IPS-20b (cell line): ENCODE data around the gene SERPINB1.

Source experiments
- H3K27ac ChIP-seq: one replicate; pipeline ENCODE4 v1.5.1; 2013; ENCODE audit warnings: low read length
- H3K27me3 ChIP-seq: 2 replicates; pipeline ENCODE4 v1.6.1; 2013; ENCODE audit warnings: mild to moderate bottlenecking, low read length, inconsistent platforms; ENCODE audit not compliant: insufficient read depth
- H3K36me3 ChIP-seq: 2 replicates; pipeline ENCODE4 v1.6.1; 2013; ENCODE audit warnings: low read depth, mild to moderate bottlenecking, inconsistent platforms, low read length, moderate library complexity; ENCODE audit not compliant: insufficient read depth
- H3K4me1 ChIP-seq: 2 replicates; pipeline ENCODE4 v1.6.1; 2013; ENCODE audit warnings: mild to moderate bottlenecking, control low read depth, inconsistent platforms, low read length, moderate library complexity; ENCODE audit not compliant: insufficient read depth
- H3K4me3 ChIP-seq: 2 replicates; pipeline ENCODE4 v1.5.1; 2013; ENCODE audit warnings: mild to moderate bottlenecking, low read length, inconsistent platforms
- H3K9ac ChIP-seq: 2 replicates; pipeline ENCODE4 v1.6.1; 2013; ENCODE audit warnings: low read depth, mild to moderate bottlenecking, inconsistent platforms, low read length, moderate library complexity
- H3K9me3 ChIP-seq: 2 replicates; pipeline ENCODE4 v1.6.1; 2013; ENCODE audit warnings: mild to moderate bottlenecking, low read depth, low read length, inconsistent platforms; ENCODE audit not compliant: insufficient read depth

SERPINB1 gene

DNA sequence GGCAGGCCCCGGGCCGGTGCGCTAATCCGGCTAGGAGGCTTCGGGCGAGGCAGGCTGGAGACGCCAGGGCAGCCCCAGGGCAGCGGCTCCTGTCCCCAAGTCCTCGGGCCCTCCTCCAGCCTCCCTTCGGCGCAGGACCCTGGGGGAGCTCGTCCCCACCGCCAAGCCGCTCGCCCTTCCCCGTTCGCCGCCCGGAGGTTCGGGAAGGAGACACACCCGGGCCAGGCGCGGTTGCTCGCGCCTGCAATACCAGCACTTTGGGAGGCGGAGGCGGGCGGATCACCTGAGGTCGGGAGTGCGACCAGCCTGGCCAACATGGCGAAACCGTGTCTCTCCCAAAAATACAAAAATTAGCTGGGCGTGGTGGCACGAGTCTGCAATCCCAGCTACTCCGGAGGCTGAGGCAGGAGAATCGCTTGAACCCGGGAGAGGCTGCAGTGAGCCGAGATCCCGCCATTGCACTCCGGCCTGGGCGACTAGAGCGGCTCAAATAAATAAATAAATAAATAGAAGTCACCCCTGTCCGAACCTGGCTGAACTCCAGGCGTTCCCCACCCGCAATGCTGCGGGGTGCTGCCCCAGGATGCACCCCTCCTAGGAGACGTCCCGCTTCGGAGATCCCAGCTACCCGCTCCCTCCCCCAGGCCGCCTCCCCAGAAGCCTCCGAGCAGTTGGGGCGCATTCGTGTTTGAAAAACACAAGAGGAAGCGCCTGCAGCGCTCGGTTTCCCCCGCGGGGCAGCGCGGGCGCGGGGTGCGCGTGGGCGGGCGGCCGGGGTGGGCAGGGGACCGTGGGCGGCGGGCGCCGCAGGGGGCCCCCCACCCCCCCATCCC is 33.9 kb upstream of the SERPINB1 start:
- Histone ChIP-seq H3K36me3 (no peaks in the 10 kb centered on the region), H3K27ac (peak overlapping the region; percentile 43), H3K4me1 (peaks cover 37% of the 10 kb centered on the region), H3K27me3 (peaks cover 17% of the 10 kb centered on the region), H3K9me3 (no peaks in the 10 kb centered on the region), H3K4me3 (peak overlapping the region; percentile 83), H3K9ac (peak overlapping the region; percentile 86)

DNA sequence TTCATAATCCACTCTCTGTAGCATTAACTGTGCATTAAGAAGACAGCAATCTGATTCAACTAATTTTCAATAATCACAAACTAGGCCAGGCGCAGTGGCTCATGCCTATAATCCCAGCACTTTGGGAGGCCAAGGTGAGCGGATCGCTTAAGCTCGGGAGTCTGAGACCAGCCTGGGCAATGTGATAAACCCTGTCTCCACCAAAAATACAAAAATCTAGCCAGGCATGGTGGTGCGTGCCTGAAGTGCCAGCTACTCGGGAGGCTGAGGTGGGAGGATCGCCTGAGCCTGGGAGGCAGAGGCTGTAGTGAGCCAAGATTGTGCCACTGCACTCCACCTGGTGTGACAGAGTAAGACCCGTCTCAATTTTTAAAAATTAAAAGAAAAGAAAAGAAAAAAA is 32.0 kb upstream of the SERPINB1 start:
- Histone ChIP-seq H3K27me3 (peaks cover 17% of the 10 kb centered on the region), H3K9me3 (no peaks in the 10 kb centered on the region), H3K27ac (no peak overlapping the region), H3K9ac (no peak overlapping the region), H3K4me1 (peaks cover 36% of the 10 kb centered on the region), H3K36me3 (no peaks in the 10 kb centered on the region), H3K4me3 (no peak overlapping the region)

DNA sequence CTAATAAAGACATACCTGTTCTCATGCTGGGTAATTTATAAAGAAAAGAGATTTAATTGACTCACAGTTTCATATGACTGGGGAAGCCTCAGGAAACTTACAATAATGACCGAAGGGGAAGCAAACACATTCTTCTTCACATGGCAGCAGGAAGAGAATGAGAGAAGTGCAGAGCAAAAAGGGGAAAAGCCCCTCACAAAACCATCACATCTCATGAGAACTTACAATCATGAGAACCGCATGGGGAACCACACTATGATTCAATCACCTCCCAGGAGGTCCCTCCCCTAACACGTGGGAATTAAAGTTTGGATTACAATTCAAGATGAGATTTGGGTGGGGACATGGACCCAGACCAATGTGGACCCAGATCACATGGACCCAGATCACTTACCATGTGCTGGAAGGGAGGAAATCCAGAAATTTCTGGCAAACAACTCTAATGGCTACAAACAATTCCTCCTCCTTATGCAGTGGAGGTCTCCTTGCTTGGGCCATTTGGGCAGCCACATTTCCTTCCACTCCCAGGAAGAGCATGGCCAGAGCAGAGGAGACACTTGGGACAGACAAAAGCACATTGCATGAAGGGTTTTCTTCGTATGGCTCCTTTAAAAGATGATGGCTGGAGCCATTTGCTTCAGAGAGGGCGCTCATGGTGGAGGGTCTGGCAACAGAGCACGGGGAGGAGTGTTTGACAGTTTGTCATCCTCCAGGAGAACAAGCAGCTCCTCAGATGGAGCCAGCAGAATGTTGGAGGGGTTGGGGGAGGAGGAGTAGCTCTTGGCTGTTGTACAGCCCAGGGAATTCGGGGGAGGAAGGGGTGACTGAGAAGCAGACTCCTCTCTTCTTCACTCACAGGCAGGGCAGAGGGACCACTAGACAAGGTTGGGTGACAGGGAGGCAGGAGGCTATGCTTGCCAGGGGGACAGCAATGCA is 31.0 kb upstream of the SERPINB1 start:
- Histone ChIP-seq H3K27ac (no peak overlapping the region), H3K9me3 (no peaks in the 10 kb centered on the region), H3K36me3 (no peaks in the 10 kb centered on the region), H3K4me1 (peaks cover 34% of the 10 kb centered on the region), H3K4me3 (no peak overlapping the region), H3K9ac (no peak overlapping the region), H3K27me3 (peaks cover 17% of the 10 kb centered on the region)

DNA sequence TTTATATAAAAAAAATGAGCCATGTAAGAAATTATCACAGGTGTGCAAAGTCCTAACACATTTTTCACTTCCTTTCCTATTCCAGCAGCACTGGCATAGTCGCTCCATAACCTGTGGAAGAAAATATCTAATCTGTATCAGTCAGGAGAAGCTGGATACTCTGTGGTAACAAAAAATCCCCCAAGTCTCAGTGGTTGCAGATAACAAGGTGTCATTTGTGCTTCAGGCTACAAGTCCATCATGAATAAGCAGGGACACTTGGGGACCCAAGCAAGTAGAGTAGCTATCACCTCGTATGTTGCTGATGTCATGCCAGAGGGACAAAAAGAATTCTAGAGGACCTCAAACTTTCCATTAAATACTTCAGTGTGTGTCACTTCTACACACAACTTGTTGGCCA is 30.3 kb upstream of the SERPINB1 start:
- H3K4me3 ChIP-seq, result no peak overlapping the region
- H3K27me3 ChIP-seq, result peaks cover 17% of the 10 kb centered on the region
- no peak overlapping the region for H3K27ac ChIP-seq
- peaks cover 29% of the 10 kb centered on the region for H3K4me1 ChIP-seq
- H3K9me3 ChIP-seq, result no peaks in the 10 kb centered on the region
- no peak overlapping the region for H3K9ac ChIP-seq
- no peaks in the 10 kb centered on the region for H3K36me3 ChIP-seq

DNA sequence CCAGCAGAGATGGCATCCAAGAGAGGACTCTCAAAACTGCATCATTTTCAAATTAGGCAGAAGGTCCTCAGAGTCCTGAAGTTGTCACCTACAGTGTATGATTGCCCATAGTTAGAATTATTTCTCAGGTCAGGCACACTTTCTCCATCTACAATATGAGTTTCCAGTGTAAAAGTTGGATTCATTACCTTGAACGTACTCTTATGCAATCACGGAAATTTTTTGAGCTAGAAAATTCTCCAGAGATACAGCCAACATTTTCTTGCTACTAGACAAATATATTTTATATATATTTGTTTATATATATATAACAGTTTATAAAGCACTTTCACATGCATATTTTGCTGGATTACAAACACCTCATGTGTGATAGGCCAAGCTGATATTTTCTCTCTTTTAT is 29.4 kb upstream of the SERPINB1 start:
- Histone ChIP-seq H3K4me3 (no peak overlapping the region), H3K9ac (no peak overlapping the region), H3K4me1 (peaks cover 30% of the 10 kb centered on the region), H3K9me3 (no peaks in the 10 kb centered on the region), H3K36me3 (no peaks in the 10 kb centered on the region), H3K27ac (no peak overlapping the region), H3K27me3 (peaks cover 8% of the 10 kb centered on the region)

DNA sequence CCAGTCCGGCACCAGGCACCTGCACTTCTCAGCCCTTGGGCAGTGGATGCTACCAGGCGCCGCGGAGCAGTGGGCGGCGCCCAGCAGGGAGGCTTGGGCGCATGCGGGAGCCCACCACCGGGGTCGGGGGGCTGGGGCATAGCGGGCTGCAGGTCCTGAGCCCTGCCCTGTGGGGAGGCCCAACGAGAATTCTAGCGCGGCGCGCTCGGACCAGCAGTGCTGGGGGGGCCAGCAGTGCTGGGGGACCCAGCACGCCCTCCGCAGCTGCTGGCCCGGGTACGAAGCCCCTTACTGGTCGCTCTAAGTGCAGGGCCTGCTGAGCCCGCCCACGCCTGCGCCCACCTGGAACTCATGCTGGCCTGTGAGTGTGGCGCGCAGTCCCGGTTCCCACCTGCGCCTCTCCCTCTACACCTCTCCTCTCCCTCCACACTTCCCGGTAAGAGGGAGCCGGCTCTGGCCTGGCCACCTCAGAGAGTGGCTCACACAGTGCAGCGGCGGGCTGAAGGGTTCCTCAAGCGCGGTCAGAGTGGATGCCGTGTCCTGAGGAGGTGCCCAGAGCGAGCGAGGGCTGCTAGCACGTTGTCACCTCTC is 28.5 kb upstream of the SERPINB1 start:
- Histone ChIP-seq H3K36me3 (no peaks in the 10 kb centered on the region), H3K27me3 (peaks cover 8% of the 10 kb centered on the region), H3K9ac (no peak overlapping the region)

DNA sequence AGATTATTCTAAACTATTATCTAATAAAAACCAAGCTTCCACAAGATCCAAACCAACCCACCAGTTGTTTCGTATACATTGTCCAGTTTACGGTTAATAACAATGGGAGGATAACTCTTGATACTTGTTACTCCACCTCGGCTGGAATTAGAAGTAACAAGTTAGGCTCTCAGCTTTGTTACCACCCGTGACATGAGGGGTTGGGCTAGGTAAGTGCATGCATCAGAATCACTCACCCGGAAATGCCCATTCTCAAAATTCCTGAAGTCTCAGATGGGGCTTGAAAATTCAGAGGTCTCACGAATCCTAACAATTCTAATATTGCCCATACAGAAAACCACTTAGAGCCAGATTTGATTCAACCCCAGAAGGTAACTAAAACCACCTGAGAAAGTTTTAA is 27.0 kb upstream of the SERPINB1 start:
- no peak overlapping the region for H3K4me3 ChIP-seq
- H3K36me3 ChIP-seq, result no peaks in the 10 kb centered on the region
- no peak overlapping the region for H3K27ac ChIP-seq
- H3K9ac ChIP-seq, result no peak overlapping the region
- H3K9me3 ChIP-seq, result no peaks in the 10 kb centered on the region
- no peaks in the 10 kb centered on the region; the same call in 1 of the 2 replicates for H3K27me3 ChIP-seq
- H3K4me1 ChIP-seq, result peaks cover 40% of the 10 kb centered on the region

More for the DNA sequence above, 28.5 kb upstream of the SERPINB1 start:
- no peaks in the 10 kb centered on the region for H3K9me3 ChIP-seq
- peaks cover 38% of the 10 kb centered on the region for H3K4me1 ChIP-seq
- no peak overlapping the region for H3K27ac ChIP-seq
- no peak overlapping the region for H3K4me3 ChIP-seq

DNA sequence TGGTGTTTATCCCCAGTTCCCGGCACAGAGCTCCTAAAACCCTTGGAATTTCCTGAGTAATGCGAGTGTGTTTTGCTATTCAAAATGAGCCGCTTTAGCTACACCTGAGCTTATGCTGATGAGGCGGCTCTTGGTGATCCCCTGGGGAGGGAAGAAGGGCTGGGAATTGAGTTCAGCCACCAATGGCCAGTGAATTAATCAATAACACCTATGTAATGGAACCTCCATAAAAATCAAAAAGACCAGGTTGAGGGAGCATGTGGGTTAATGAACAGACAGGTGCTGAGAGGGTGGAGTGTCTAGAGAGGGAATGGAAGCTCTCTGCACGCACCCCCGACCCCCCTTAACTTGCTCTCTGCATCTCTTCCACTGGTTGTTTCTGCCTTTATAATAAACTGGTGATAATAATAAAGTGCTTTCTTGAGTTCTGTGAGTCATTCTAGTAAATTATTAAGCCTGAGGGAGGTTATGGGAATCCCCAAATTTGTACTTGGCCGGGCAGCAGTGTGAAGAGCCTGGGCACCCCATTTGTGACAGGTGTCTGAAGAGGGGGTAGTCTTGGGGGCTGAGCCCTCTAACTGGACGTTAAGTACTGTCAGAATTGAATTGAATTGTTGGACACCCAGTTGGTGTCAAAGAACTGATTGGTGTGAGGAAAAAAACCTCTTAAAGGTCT is 24.6 kb upstream of the SERPINB1 start:
- H3K27ac ChIP-seq, result peak overlapping the region; percentile 72
- H3K4me3 ChIP-seq, result peak overlapping the region; percentile 47

DNA sequence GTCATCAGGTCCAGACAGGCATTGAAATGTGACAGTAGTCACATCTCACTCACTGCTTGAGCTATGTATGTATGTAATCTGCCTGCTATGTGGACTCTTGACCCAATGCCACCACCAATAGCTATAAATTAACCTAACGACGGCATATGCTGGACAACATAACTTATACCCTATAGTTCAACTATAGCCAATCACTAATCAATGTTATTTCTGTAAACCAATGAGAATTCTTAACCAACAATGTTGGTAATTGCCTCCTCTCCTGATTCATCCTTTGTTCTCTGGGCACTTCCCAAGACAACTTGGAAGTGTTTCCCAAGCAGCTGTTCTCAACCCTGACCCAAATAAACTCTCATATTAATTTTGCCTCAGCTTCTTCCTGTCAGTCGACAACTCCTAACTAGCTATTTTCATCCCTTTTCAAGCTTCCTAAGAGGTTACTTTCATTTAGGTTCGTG is 24.1 kb upstream of the SERPINB1 start:
- H3K4me3 ChIP-seq, result peak overlapping the region; percentile 47
- peak overlapping the region; percentile 51; the same call in 1 of the 2 replicates for H3K9ac ChIP-seq
- peaks cover 44% of the 10 kb centered on the region for H3K4me1 ChIP-seq
- H3K9me3 ChIP-seq, result no peaks in the 10 kb centered on the region
- no peaks in the 10 kb centered on the region for H3K36me3 ChIP-seq
- H3K27me3 ChIP-seq, result no peaks in the 10 kb centered on the region
- peak overlapping the region; percentile 72 for H3K27ac ChIP-seq

More for the DNA sequence above, 24.6 kb upstream of the SERPINB1 start:
- no peaks in the 10 kb centered on the region for H3K36me3 ChIP-seq
- H3K4me1 ChIP-seq, result peaks cover 46% of the 10 kb centered on the region
- peak overlapping the region; percentile 51; the same call in 1 of the 2 replicates for H3K9ac ChIP-seq
- H3K27me3 ChIP-seq, result no peaks in the 10 kb centered on the region
- no peaks in the 10 kb centered on the region for H3K9me3 ChIP-seq

DNA sequence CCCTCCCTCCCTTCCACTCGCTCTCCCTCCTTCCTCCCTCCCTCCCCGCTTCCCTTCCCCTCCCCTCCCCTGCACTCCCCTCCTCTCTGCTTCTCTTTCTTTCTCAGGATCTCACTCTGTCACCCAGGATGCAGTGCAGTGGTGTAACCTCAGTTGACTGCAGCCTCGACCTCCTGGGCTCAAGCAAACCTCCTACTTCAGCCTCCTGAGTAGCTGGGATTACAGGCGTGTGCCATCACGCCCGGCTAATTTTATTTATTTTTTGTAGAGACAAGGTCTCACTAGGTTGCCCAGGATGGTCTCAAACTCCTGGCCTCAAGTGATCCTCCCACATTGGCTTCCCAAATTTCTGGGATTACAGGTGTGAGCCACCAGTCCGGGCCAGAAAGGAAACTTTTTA is 23.6 kb upstream of the SERPINB1 start:
- Histone ChIP-seq H3K9ac (peak overlapping the region; percentile 51; the same call in 1 of the 2 replicates), H3K9me3 (no peaks in the 10 kb centered on the region), H3K27me3 (no peaks in the 10 kb centered on the region), H3K4me3 (no peak overlapping the region), H3K4me1 (peaks cover 43% of the 10 kb centered on the region), H3K27ac (peak overlapping the region; percentile 72), H3K36me3 (no peaks in the 10 kb centered on the region)

DNA sequence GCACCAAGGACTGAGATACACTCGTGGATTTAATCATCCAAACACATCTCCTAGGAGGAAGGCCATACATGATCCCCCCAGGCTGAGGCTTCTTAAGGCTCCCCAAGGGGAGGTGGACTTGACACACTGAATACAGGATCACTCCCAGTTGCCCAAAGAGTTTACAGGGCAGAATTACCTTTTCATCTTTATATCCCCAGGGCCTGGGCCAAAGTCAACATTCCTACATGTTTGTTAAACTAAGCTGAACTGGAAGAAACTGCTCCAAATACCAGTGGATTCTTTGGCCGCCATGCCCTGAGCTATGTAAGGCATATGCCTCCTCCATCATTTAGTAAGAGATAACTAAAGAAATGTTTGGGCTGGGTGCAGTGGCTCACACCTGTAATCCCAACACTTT is 22.2 kb upstream of the SERPINB1 start:
- Histone ChIP-seq H3K27me3 (no peaks in the 10 kb centered on the region), H3K4me1 (peaks cover 43% of the 10 kb centered on the region), H3K27ac (no peak overlapping the region), H3K36me3 (no peaks in the 10 kb centered on the region), H3K4me3 (no peak overlapping the region; the same call in 1 of the 2 replicates), H3K9ac (no peak overlapping the region), H3K9me3 (no peaks in the 10 kb centered on the region)
